BE2C (cell line): ENCODE results near the gene THEM5.
"Not testable (repeated sequence)": the region's sequence is repeated elsewhere in the genome, so short reads cannot be mapped to it uniquely, and the experiment has no call there.

ENCODE experiments used
- DNase-seq: peaks from one replicate; pipeline ENCODE4 v3.0.0-alpha.2; 2020
- H3K27me3 ChIP-seq: fragments of 250-450 bp; sonication (Bioruptor Pico); 2 replicates; pipeline ENCODE4 v1.5.1; 2020; ENCODE audit warnings: mild to moderate bottlenecking
- H3K36me3 ChIP-seq: fragments of 250-450 bp; sonication (Bioruptor Pico); 2 replicates; pipeline ENCODE4 v1.5.1; 2020; ENCODE audit warnings: mild to moderate bottlenecking
- H3K4me1 ChIP-seq: fragments of 250-450 bp; sonication (Bioruptor Pico); 2 replicates; pipeline ENCODE4 v1.5.1; 2020
- H3K4me3 ChIP-seq: 2 replicates; pipeline ENCODE4 v1.5.1; 2011; ENCODE audit warnings: low read depth, low read length
- H3K9me3 ChIP-seq: fragments of 250-450 bp; sonication (Bioruptor Pico); 2 replicates; pipeline ENCODE4 v1.5.1; 2020
- CTCF ChIP-seq: IDR thresholded peaks from 2 replicates; pipeline ENCODE4 v1.5.1; 2012; ENCODE audit warnings: mild to moderate bottlenecking, low read depth, low read length

THEM5 gene

DNA sequence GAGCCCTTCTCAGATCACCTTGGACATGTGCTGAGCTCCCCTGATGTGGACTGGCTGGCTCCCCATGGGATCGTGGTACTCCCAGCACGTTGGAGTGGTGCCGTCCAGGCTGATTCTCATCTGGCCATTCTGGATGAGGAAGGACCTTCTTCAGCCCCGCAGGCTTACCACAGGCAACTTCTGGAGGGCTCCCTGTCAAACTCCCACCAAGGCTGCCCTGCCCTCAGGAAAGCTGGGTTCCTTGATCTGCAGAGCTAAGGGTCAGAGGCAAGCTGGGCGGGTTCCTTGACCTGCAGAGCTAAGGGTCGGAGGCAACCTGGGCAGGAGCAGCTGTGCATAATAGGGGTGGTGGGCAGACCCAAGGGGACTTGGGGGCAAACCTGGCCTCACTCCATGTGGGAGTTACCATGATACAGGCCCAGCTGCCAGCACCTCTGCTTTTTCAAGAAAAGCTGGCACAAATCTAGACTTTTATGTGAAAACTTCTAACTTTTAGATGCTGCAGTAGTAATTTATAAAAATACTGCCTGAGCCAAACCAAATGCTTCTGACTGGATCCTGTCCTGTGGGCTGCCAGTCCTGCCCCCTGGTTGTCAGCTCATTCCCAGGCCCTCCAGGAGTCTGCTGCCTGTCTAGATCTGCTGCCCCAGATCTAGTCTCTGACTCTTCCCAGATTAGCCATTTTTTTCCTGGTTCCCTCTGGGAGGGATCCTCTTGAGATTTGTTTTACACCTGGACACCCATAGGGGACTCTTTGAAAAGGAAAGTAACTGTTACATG is 5.6 kb upstream of the THEM5 start:
- Histone ChIP-seq H3K4me1 (no peaks in the 10 kb centered on the region), H3K4me3 (no peak overlapping the region), H3K27me3 (no peaks in the 10 kb centered on the region), H3K9me3 (no peaks in the 10 kb centered on the region), H3K36me3 (no peaks in the 10 kb centered on the region)
- no peak for DNase-seq
- TF ChIP-seq CTCF, result no peak

GRCh38 chr1:151858030-151858746 is 4.7 kb upstream of the THEM5 start:
- Histone ChIP-seq H3K4me3 (no peak overlapping the region), H3K27me3 (no peaks in the 10 kb centered on the region), H3K4me1 (no peaks in the 10 kb centered on the region), H3K9me3 (no peaks in the 10 kb centered on the region), H3K36me3 (no peaks in the 10 kb centered on the region)
- DNase-seq, result no peak
- no peak for TF ChIP-seq CTCF

DNA sequence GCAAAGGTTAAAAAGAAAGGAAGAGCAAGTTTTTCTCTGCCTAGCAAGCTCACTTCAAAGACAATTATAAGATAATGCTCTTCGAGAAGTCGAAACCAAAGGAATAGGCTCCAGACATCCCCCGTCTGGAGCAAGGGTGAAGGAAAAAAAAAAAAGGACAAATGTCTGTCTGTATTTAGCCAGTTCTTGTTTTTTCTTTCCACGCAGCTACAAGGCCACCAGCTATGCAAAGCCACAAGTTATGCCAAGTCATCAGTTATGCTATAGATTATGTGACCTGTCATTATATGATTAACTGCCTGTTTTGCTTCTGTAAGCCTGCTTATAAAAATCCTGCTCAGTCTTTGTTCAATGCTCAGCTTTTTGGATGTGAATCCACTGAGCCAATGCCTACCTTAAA is 2.4 kb upstream of the THEM5 start:
- no peaks in the 10 kb centered on the region for H3K9me3 ChIP-seq
- DNase-seq, result no peak
- no peak for TF ChIP-seq CTCF
- H3K4me1 ChIP-seq, result peaks cover 2% of the 10 kb centered on the region; the same call in 1 of the 2 replicates
- H3K36me3 ChIP-seq, result no peaks in the 10 kb centered on the region
- H3K4me3 ChIP-seq, result no peak overlapping the region
- no peaks in the 10 kb centered on the region for H3K27me3 ChIP-seq

DNA sequence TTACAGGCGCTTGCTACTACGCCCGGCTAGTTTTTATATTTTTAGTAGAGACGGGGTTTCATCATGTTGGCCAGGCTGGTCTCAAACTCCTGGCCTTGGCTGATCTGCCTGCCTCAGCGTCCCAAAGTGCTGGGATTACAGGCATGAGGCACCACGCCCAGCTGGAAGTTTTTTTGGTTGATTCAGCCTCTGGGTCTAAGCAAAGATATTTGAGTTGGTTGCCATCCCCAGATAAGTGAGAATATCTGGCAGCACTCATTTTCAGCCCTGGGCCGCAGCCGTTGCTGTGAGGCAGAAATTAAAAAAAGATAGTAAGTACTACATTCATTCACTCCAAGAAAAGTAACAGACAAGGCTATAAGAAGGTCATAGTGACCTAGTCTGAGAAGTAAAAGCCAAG is 2.0 kb upstream of the THEM5 start:
- not testable (repeated sequence) for H3K4me3 ChIP-seq, H3K27me3 ChIP-seq, DNase-seq, H3K9me3 ChIP-seq, H3K36me3 ChIP-seq, H3K4me1 ChIP-seq

GRCh38 chr1:151854658-151855057 is 1.1 kb upstream of the THEM5 start:
- Histone ChIP-seq H3K4me3 (no peak overlapping the region), H3K36me3 (no peaks in the 10 kb centered on the region), H3K27me3 (no peaks in the 10 kb centered on the region), H3K4me1 (peaks cover 4% of the 10 kb centered on the region; the same call in 1 of the 2 replicates), H3K9me3 (no peaks in the 10 kb centered on the region)
- TF ChIP-seq CTCF, result no peak
- DNase-seq, result no peak

DNA sequence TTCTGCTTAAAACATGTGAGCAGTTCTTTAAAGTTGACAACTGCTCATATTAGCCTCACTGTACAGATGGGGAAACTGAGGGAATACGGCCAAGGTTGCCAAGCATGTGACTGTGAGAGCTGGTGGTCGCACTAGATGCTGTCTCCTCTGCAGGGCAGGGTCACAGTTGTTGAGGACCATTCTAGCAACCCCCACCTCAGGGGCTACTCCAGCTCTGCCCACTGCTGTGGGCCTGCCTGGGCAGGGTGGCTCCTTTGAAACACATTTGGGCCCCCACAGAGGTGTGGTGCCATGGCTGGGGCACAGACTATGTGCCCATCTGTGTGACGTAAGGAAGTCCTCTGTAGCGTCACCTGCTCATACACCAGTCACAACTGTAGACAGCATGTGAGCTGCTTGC is 779 bp downstream of the THEM5 start:
- H3K36me3 ChIP-seq, result no peaks in the 10 kb centered on the region

More for the DNA sequence above, 779 bp downstream of the THEM5 start:
- no peaks in the 10 kb centered on the region for H3K27me3 ChIP-seq
- H3K4me1 ChIP-seq, result peaks cover 7% of the 10 kb centered on the region
- no peaks in the 10 kb centered on the region for H3K9me3 ChIP-seq
- H3K4me3 ChIP-seq, result no peak overlapping the region
- no peak for TF ChIP-seq CTCF
- no peak for DNase-seq
